ENCODE data around the gene GCN1. TPM values are rescaled to one million over a fixed set of nuclear protein-coding genes. Genes with fewer than 3 reads are reported as not detected.
"Not testable (repeated sequence)": the region's sequence is repeated elsewhere in the genome, so short reads cannot be mapped to it uniquely, and the experiment has no call there.

Gene GCN1
- total RNA-seq, 1 donor from 2014 or later: 49.0 TPM

DNA sequence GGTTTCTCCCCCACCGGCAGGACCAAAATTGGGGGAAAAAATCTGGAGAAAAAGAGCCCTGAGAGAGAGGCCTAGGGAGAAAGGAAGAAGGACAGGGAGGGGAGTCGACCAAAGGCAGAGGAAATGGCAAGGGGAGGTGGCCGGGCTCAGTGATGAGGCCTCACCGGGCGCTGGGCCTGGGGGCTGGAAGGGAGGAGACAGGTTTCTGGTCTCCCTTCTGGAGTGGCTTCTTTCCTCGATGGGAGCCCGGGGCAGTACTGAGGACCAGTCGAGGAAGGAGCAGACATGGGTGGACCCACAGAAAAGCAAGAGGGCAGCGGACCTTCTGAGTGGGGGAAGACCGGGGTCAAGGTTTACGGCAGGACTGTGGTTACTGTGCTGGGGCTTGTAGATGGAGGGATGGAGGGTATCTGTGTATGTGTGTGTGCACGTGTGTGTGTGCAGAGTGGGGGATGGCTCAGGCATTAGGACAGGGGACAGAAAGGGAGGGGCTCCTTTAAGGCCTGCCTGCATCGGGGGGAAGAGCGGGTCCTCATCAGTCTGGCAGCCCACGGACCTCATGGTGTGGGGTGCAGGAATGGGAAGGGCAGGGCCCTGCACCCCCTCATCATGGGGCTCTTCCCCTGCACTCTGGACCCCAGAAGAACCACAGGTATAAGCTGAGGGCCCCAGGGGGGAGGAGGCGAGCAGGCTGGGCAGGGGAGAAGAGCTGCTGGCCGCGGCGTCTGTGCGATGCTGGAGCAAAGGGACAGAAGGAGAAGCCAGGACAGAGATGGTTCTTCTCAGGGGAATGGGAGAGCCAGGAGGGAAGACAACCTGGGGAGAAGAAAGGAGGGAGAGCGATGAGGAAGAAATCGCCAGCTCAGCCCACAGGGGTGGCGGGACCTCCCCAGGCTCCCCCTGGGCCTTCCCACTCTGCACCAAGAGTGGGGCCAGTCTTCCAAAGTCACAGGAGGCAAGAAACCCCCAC is 21.5 kb upstream of the GCN1 start:
- peaks cover 90 to 100% of the 10 kb centered on the region in 2 donors for H3K36me3 ChIP-seq
- no peaks in the 10 kb centered on the region for H3K27me3 ChIP-seq
- no peaks in the 10 kb centered on the region for H3K4me1 ChIP-seq
- no peak overlapping the region for H3K4me3 ChIP-seq
- intact Hi-C loops (cut with DNase I): no loop called here
- no peak for DNase-seq (ENCODE audit: low spot score in 2 of 2)
- H3K27ac ChIP-seq: no peak overlapping the region
- no peaks in the 10 kb centered on the region for H3K9me3 ChIP-seq
- no peak for TF ChIP-seq CTCF (IDR thresholded peaks at IDR 0.05)

DNA sequence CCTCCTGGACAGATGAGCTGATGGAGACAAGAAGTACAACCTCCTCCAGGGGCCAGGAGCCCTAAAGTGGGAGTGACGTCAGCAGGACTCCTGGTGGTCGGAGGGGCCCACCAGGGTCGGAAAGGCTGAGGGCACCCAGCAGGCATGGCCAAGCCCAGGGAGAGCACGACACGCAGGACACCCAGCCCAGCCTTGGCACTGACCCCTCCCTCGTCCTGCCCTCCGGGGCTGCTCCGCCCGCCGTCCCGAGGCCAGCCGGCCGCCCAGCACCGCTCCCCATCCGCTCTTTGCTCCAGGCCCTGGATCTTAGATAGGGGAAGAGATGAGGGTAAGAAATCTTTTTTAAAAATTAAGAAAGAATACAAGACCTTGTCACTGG is 20.8 kb upstream of the GCN1 start:
- Histone ChIP-seq H3K4me1 (no peaks in the 10 kb centered on the region), H3K9me3 (no peaks in the 10 kb centered on the region), H3K4me3 (no peak overlapping the region), H3K27ac (no peak overlapping the region), H3K36me3 (peaks cover 89 to 100% of the 10 kb centered on the region in 2 donors), H3K27me3 (no peaks in the 10 kb centered on the region)
- no peak for TF ChIP-seq CTCF (IDR thresholded peaks at IDR 0.05)
- no peak for DNase-seq (ENCODE audit: low spot score in 2 of 2)
- intact Hi-C loops (cut with DNase I): no loop called here

DNA sequence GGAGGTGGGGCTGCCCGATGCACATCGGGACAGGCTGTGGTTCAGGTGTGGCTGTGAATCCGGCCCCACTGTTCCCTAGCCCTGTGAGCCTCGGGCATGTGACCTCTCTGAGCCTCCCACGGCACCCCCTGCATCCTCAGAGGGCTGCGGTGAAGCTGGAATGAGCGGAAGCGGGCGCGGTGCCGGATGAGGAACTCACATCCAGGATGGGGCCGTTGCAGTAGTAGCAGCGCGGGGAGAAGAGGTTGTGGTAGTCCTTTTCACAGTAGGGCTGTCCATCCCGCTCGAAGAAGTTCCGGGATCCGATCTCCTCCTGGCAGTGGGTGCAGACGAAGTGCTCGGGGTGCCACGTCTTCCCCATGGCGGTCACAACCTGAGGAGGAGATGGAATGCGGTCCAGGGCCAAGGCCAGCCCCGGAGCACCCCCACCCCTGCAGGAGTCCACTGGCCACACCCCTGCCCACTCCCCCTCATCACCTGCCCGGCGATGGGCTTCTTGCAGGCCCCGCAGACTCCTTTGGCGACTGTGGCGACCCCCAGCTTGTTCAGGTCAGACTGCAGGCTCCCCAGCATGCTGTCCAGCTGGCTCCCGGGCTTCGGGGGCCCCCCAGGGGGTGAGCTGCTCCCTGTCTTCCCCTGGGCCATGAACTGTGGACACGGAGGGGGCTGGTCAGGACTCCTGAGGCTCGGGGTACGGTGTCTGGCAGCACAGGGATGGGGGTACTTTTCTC is 20.3 kb upstream of the GCN1 start:
- no peak for TF ChIP-seq CTCF (IDR thresholded peaks at IDR 0.05)
- H3K9me3 ChIP-seq: no peaks in the 10 kb centered on the region
- H3K36me3 ChIP-seq: peaks cover 89 to 98% of the 10 kb centered on the region in 2 donors
- no peaks in the 10 kb centered on the region for H3K27me3 ChIP-seq
- no peak for DNase-seq (ENCODE audit: low spot score in 2 of 2)
- intact Hi-C loops (cut with DNase I): no loop called here
- no peak overlapping the region for H3K4me3 ChIP-seq
- H3K27ac ChIP-seq: no peak overlapping the region
- H3K4me1 ChIP-seq: no peaks in the 10 kb centered on the region

- Histone ChIP-seq H3K4me1 (no peaks in the 10 kb centered on the region), H3K36me3 (peaks cover 80 to 87% of the 10 kb centered on the region in 2 donors), H3K4me3 (no peak overlapping the region), H3K9me3 (no peaks in the 10 kb centered on the region), H3K27ac (no peak overlapping the region), H3K27me3 (no peaks in the 10 kb centered on the region)
- no peak for TF ChIP-seq CTCF (IDR thresholded peaks at IDR 0.05)
- DNase-seq (ENCODE audit: low spot score in 2 of 2): no peak
- intact Hi-C loops (cut with DNase I): no loop called here
Measured at GRCh38 chr12:120213758-120214157, 19.2 kb upstream of the GCN1 start.

DNA sequence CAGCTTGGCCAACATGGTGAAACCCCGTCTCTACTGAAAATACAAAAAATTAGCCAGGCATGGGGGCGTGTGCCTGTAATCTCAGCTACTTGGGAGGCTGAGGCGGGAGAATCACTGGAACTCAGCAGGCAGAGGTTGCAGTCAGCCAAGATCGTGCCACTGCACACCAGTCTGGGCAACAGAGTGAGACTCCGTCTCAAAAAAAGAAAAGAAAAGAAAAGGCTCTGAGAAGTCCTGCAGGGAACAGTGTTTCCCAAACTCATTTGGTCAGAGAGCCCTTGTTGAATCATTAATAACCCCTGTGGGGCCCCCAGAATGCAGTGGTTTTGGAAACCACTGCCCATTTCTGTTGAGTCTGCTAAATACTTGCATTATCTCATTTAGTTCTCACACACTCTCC is 18.7 kb upstream of the GCN1 start:
- intact Hi-C loops (cut with DNase I): not testable (repeated sequence)

GRCh38 chr12:120212301-120212700 is 17.8 kb upstream of the GCN1 start:
- intact Hi-C loops (cut with DNase I): no loop called here
- TF ChIP-seq CTCF (IDR thresholded peaks at IDR 0.05): no peak
- no peak for DNase-seq (ENCODE audit: low spot score in 2 of 2)
- peaks cover 72 to 73% of the 10 kb centered on the region in 2 donors for H3K36me3 ChIP-seq
- H3K4me1 ChIP-seq: no peaks in the 10 kb centered on the region
- H3K27ac ChIP-seq: no peak overlapping the region
- H3K27me3 ChIP-seq: no peaks in the 10 kb centered on the region
- no peaks in the 10 kb centered on the region for H3K9me3 ChIP-seq
- no peak overlapping the region for H3K4me3 ChIP-seq

More for the DNA sequence above, 18.7 kb upstream of the GCN1 start:
- not testable (repeated sequence) for H3K27me3 ChIP-seq; H3K27ac ChIP-seq; H3K9me3 ChIP-seq; H3K4me3 ChIP-seq; H3K4me1 ChIP-seq; DNase-seq (ENCODE audit: low spot score in 2 of 2)
- peaks cover 75 to 82% of the 10 kb centered on the region in 2 donors for H3K36me3 ChIP-seq

All from ascending aorta (tissue), 2 donors.